ENCODE measurements around the gene EXOSC5. TPM values are rescaled to one million over a fixed set of nuclear protein-coding genes. Genes with fewer than 3 reads are reported as not detected.

The EXOSC5 gene
- total RNA-seq, 2 donors from 2014 or later, result 4.3 to 22.8 TPM

DNA sequence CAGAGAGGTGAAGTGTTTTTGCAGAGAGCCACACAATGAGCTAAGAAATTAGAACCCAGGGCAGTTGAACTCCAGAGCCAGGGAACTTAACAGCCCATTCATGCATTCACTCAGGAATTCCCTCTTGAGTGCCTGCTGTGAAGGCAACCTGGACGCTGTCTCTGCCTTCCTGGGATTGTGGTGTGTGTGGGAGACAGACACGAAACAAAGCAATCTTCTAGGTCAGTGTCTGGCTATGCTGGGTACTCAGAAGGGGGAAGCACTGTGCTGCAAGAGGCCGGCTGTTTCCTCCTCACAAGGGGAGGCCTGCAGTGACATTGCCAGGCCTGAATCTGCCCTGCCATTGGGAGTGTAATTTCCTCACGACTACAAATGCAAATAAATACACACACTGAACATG lies 10.1 kb upstream of the EXOSC5 start:
- DNase-seq, result peak in 1 of 4 donors; percentile 46
- Histone ChIP-seq H3K27ac (peak overlapping the region in 2 of 4 donors; percentile 24 to 40), H3K36me3 (replicated peaks in 1 of 2; ENCODE audit: insufficient read depth in 1 of 2, low read depth in 2 of 2) (no peaks in the 10 kb centered on the region), H3K4me3 (no peak overlapping the region), H3K27me3 (no peaks in the 10 kb centered on the region), H3K4me1 (peaks cover 54% of the 10 kb centered on the region), H3K9me3 (no peaks in the 10 kb centered on the region)
- intact Hi-C loops (cut with DNase I), result no loop called here
- TF ChIP-seq, protein P1, sequence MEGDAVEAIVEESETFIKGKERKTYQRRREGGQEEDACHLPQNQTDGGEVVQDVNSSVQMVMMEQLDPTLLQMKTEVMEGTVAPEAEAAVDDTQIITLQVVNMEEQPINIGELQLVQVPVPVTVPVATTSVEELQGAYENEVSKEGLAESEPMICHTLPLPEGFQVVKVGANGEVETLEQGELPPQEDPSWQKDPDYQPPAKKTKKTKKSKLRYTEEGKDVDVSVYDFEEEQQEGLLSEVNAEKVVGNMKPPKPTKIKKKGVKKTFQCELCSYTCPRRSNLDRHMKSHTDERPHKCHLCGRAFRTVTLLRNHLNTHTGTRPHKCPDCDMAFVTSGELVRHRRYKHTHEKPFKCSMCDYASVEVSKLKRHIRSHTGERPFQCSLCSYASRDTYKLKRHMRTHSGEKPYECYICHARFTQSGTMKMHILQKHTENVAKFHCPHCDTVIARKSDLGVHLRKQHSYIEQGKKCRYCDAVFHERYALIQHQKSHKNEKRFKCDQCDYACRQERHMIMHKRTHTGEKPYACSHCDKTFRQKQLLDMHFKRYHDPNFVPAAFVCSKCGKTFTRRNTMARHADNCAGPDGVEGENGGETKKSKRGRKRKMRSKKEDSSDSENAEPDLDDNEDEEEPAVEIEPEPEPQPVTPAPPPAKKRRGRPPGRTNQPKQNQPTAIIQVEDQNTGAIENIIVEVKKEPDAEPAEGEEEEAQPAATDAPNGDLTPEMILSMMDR (IDR thresholded peaks at IDR 0.05), result no peak
- TF ChIP-seq POLR2A (IDR thresholded peaks at IDR 0.05), result no peak
- no peak for ATAC-seq
- 70 to 74% methylated on average over 4 of the region's 4 CpGs for WGBS, 2 donors

DNA sequence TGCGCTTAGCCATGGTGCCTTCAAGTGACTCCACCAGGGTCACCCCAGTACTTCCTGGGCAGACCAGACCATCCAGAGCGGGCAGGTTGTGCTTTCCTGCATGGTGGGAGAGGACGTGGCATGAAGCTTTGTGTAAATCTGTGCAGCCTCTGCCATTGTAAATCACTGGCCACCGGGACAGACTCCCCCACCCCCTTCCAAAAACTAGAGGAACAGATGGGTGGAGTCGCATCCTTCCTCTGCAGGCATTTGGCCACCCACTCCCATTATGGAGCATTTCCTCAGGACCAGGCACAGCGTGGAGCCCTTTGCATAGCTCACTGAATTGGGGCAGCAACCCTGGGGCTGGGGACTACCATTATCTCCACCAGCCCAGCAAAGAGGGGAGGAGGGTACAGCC lies 8.6 kb upstream of the EXOSC5 start:
- Histone ChIP-seq H3K9me3 (no peaks in the 10 kb centered on the region), H3K27me3 (no peaks in the 10 kb centered on the region), H3K4me3 (no peak overlapping the region), H3K27ac (peak overlapping the region in 1 of 4 donors; percentile 21), H3K36me3 (replicated peaks in 1 of 2; ENCODE audit: insufficient read depth in 1 of 2, low read depth in 2 of 2) (no peaks in the 10 kb centered on the region), H3K4me1 (peaks cover 40% of the 10 kb centered on the region)
- ATAC-seq (no peak), DNase-seq (no peak)
- 90 to 91% methylated on average over 6 of the region's 6 CpGs for WGBS, 2 donors
- TF ChIP-seq, protein P1 (IDR thresholded peaks at IDR 0.05), result no peak
- no peak for TF ChIP-seq POLR2A (IDR thresholded peaks at IDR 0.05)
- intact Hi-C loops (cut with DNase I), result no loop called here

GRCh38 chr19:41403181-41403970 lies 6.2 kb upstream of the EXOSC5 start:
- no peak for DNase-seq
- Histone ChIP-seq H3K4me1 (peaks cover 27% of the 10 kb centered on the region), H3K27ac (peak overlapping the region in 1 of 4 donors; percentile 2), H3K36me3 (replicated peaks in 1 of 2; ENCODE audit: insufficient read depth in 1 of 2, low read depth in 2 of 2) (no peaks in the 10 kb centered on the region), H3K9me3 (no peaks in the 10 kb centered on the region), H3K4me3 (no peak overlapping the region), H3K27me3 (no peaks in the 10 kb centered on the region)
- intact Hi-C loops (cut with DNase I), result no loop called here
- WGBS, 2 donors, result 41 to 44% methylated on average over 11 to 12 of the region's 12 CpGs
- TF ChIP-seq POLR2A (IDR thresholded peaks at IDR 0.05), result no peak
- TF ChIP-seq, protein P1 (IDR thresholded peaks at IDR 0.05), result no peak
- ATAC-seq, result peak; percentile 25

DNA sequence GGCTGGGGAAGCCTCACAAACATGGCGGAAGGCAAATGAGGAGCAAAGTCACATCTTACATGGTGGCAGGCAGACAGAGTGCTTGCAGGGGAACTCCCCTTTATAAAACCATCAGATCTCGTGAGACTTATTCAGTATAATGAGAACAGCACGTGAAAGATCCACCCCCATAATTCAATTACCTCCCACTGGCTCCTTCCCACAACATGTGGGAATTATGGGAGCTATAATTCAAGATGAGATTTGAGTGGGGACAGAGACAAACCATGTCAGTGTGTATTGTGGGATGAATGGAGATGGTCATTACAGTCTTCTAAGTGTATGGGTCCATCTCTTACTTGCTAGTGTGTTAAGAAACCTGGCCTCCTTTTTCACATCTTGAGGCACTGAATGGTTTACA lies 4.9 kb upstream of the EXOSC5 start:
- no peak for ATAC-seq
- 88 to 95% methylated on average over 3 of the region's 3 CpGs for WGBS, 2 donors
- no peak overlapping the region for H3K27ac ChIP-seq

More for the DNA sequence above, 4.9 kb upstream of the EXOSC5 start:
- no peak for DNase-seq
- no peaks in the 10 kb centered on the region for H3K9me3 ChIP-seq
- no peaks in the 10 kb centered on the region for H3K27me3 ChIP-seq
- intact Hi-C loops (cut with DNase I), result no loop called here
- no peaks in the 10 kb centered on the region for H3K36me3 ChIP-seq (replicated peaks in 1 of 2; ENCODE audit: insufficient read depth in 1 of 2, low read depth in 2 of 2)
- TF ChIP-seq, protein P1 (IDR thresholded peaks at IDR 0.05), result no peak
- TF ChIP-seq POLR2A (IDR thresholded peaks at IDR 0.05), result no peak
- H3K4me1 ChIP-seq, result peaks cover 26% of the 10 kb centered on the region
- no peak overlapping the region for H3K4me3 ChIP-seq

Measured in body of pancreas (tissue), 4 donors.